CD4-positive, alpha-beta memory T cell (primary cell): ENCODE results near the gene RPAP3. TPM values are rescaled to one million over a fixed set of nuclear protein-coding genes. Genes with fewer than 3 reads are reported as not detected.

ENCODE experiments used
- CTCF ChIA-PET: fragments of 350-600 bp; sonication (Branson Sonifier 250); formaldehyde crosslinking; loops from one replicate; lab custom pipeline; 2021; ENCODE audit warnings: inconsistent platforms; ENCODE audit not compliant: partially characterized antibody; lab: Charles Lee
- POLR2A ChIA-PET: fragments of 350-600 bp; sonication (Branson Sonifier 250); formaldehyde crosslinking; loops from one replicate; lab custom pipeline; 2021; ENCODE audit not compliant: partially characterized antibody; lab: Charles Lee
- DNase-seq, 5 donors: peaks; one replicate each; pipeline versions ENCODE4 v3.0.0 to v3.0.0-alpha.2; 2020 to 2022; ENCODE audit warnings: mixed read lengths in 1 of 5
- H3K27ac ChIP-seq: one replicate; pipeline ENCODE4 v1.7.0; 2013; ENCODE audit warnings: low read depth, low read length
- H3K27me3 ChIP-seq: 2 replicates; pipeline ENCODE4 v1.7.0; 2013; ENCODE audit warnings: mild to moderate bottlenecking, low read length, moderate library complexity; ENCODE audit not compliant: insufficient read depth
- H3K36me3 ChIP-seq: 2 replicates; pipeline ENCODE4 v1.7.0; 2013; ENCODE audit warnings: mild to moderate bottlenecking, low read length, moderate library complexity; ENCODE audit not compliant: insufficient read depth
- H3K4me1 ChIP-seq: 2 replicates; pipeline ENCODE4 v1.7.0; 2013; ENCODE audit warnings: mild to moderate bottlenecking, low read length, moderate library complexity; ENCODE audit not compliant: insufficient read depth
- H3K4me3 ChIP-seq, 2 donors: one replicate each; pipeline ENCODE4 v1.7.0; 2013; ENCODE audit warnings: low read length in 2 of 2, mild to moderate bottlenecking in 1 of 2
- H3K9me3 ChIP-seq, 2 donors: one replicate each; pipeline ENCODE4 v1.7.0; 2013; ENCODE audit warnings: low read length in 2 of 2, control low read depth in 1 of 2; ENCODE audit not compliant: control insufficient read depth in 1 of 2
- H3K27ac Mint-ChIP-seq, 7 donors: one replicate each; pipeline ENCODE4 v1.8.0; 2020 to 2021; ENCODE audit warnings: mixed read lengths in 7 of 7, mild to moderate bottlenecking in 6 of 7, inconsistent platforms in 3 of 7, moderate library complexity in 3 of 7
- H3K27me3 Mint-ChIP-seq, 2 donors: one replicate each; pipeline ENCODE4 v1.8.0; 2020 to 2021; ENCODE audit warnings: mixed read lengths in 2 of 2
- H3K36me3 Mint-ChIP-seq, 2 donors: one replicate each; pipeline ENCODE4 v1.8.0; 2020 to 2021; ENCODE audit warnings: mixed read lengths in 2 of 2, inconsistent platforms in 1 of 2, mild to moderate bottlenecking in 1 of 2
- H3K4me1 Mint-ChIP-seq, 4 donors: one replicate each; pipeline ENCODE4 v1.8.0; 2020 to 2021; ENCODE audit warnings: mixed read lengths in 4 of 4, mild to moderate bottlenecking in 1 of 4
- H3K4me3 Mint-ChIP-seq, 8 donors: one replicate each; pipeline ENCODE4 v1.8.0; 2020 to 2021; ENCODE audit warnings: mixed read lengths in 8 of 8, mild to moderate bottlenecking in 7 of 8, moderate library complexity in 6 of 8, inconsistent platforms in 3 of 8
- H3K9me3 Mint-ChIP-seq, 8 donors: one replicate each; pipeline ENCODE4 v1.8.0; 2020 to 2021; ENCODE audit warnings: mixed read lengths in 8 of 8, mild to moderate bottlenecking in 5 of 8, inconsistent platforms in 3 of 8, moderate library complexity in 1 of 8
- intact Hi-C: fragments of 100-400 bp; cut with micrococcal nuclease; formaldehyde crosslinking; loops from one replicate; pipeline ENCODE4 v1.15.1; 2023
- polyA plus RNA-seq, 2 donors: library from polyadenylated mRNA; unstranded; fragments of 300-500 nt; fragmentation: Illumina TruSeq; gene quantifications; one replicate each; pipeline ENCODE4 v1.2.3, GENCODE V29; 2021
- total RNA-seq, 2 experiments: library from RNA; stranded (reverse); gene quantifications; one replicate each; pipeline ENCODE4 v1.2.3, GENCODE V29; 2021

RPAP3 gene
- total and polyA plus RNA-seq, 4 experiments from 2014 or later, result 32.1 to 41.8 (median 37.1) TPM

- Histone ChIP-seq H3K4me1 (peaks cover 18% of the 10 kb centered on the region), H3K4me3 (no peak overlapping the region), H3K9me3 (no peaks in the 10 kb centered on the region), H3K36me3 (no peaks in the 10 kb centered on the region), H3K27me3 (no peaks in the 10 kb centered on the region), H3K27ac (no peak overlapping the region)
- ChIA-PET CTCF (interaction anchor here (0.6 to 16.7 kb wide), 18 partner anchors 9 to 449 kb away, joined by 3 to 318 read pairs (median 5); partner anchors contain the start of genes RAPGEF3, RPAP3 and SLC48A1), POLR2A (interaction anchor here (0.9 to 1.4 kb wide), 7 partner anchors 10 to 123 kb away, joined by 3 to 4 read pairs (median 3); partner anchors contain the start of gene RPAP3)
- Mint-ChIP-seq H3K4me3 (no peak overlapping the region), H3K27ac (peak overlapping the region in 5 of 7 donors; percentile 24 to 77 (median 65)), H3K27me3 (no peaks in the 10 kb centered on the region), H3K4me1 (peaks cover 11 to 24% (median 20%) of the 10 kb centered on the region in 4 donors), H3K36me3 (peaks cover 0 to 9% of the 10 kb centered on the region in 2 donors), H3K9me3 (no peaks in the 10 kb centered on the region)
- peak; percentile 74 to 81 (median 78) for DNase-seq
- intact Hi-C loops, result loop anchor here (1.0 to 10.0 kb wide), 9 partner anchors 9 to 899 kb away; partner anchors contain the start of gene RPAP3
Measured at GRCh38 chr12:47715393-47715876, 9.6 kb upstream of the RPAP3 start.

GRCh38 chr12:47714826-47715386, 9.1 kb upstream of the RPAP3 start:
- DNase-seq, result no peak
- Histone ChIP-seq H3K9me3 (no peaks in the 10 kb centered on the region), H3K4me3 (no peak overlapping the region), H3K36me3 (no peaks in the 10 kb centered on the region), H3K27ac (no peak overlapping the region), H3K4me1 (peaks cover 18% of the 10 kb centered on the region), H3K27me3 (no peaks in the 10 kb centered on the region)
- ChIA-PET POLR2A (interaction anchor here (0.9 to 1.4 kb wide), 6 partner anchors 9 to 117 kb away, joined by 3 to 4 read pairs (median 3); partner anchors contain the start of gene RPAP3), CTCF (interaction anchor here (0.6 to 16.7 kb wide), 15 partner anchors 9 to 451 kb away, joined by 3 to 318 read pairs (median 6); partner anchors contain the start of genes RAPGEF3, RPAP3 and SLC48A1)
- no peak overlapping the region for H3K4me3 Mint-ChIP-seq
- H3K4me1 Mint-ChIP-seq, result peaks cover 11 to 24% (median 20%) of the 10 kb centered on the region in 4 donors
- intact Hi-C loops, result loop anchor here (1.0 to 10.0 kb wide), 9 partner anchors 9 to 900 kb away; partner anchors contain the start of gene RPAP3
- peak overlapping the region in 3 of 7 donors; percentile 24 to 77 (median 65) for H3K27ac Mint-ChIP-seq
- H3K36me3 Mint-ChIP-seq, result peaks cover 0 to 9% of the 10 kb centered on the region in 2 donors
- no peaks in the 10 kb centered on the region for H3K9me3 Mint-ChIP-seq
- H3K27me3 Mint-ChIP-seq, result no peaks in the 10 kb centered on the region

DNA sequence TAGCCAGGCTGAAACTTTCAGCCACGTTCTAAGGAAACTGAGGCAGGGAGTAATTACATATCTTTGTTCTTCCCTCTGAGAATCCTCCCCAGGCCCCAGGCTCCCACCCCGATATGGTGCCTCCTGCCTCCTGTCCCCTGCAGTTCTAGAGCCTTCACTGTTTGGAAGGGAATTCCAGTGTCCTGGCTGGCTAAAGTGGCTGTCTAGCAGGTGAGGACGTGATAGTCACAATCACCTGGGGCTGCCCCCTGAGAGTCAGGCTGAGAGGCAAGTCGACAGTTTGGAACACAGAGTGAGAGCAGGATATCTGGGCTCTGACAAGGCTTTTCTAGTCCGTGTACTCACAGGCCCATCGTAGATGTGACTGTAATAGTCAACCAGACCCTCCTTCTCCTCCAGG, 6.3 kb upstream of the RPAP3 start:
- peak overlapping the region in 1 of 7 donors; percentile 25 for H3K27ac Mint-ChIP-seq
- peaks cover 13 to 33% (median 24%) of the 10 kb centered on the region in 4 donors for H3K4me1 Mint-ChIP-seq
- H3K4me3 ChIP-seq, result no peak overlapping the region

GRCh38 chr12:47711448-47711847, 5.6 kb upstream of the RPAP3 start:
- DNase-seq, result no peak
- Mint-ChIP-seq H3K9me3 (peaks cover 0 to 2% (median 0%) of the 10 kb centered on the region in 8 donors), H3K27ac (no peak overlapping the region), H3K4me1 (peaks cover 18 to 34% (median 28%) of the 10 kb centered on the region in 4 donors), H3K36me3 (peaks cover 0 to 1% of the 10 kb centered on the region in 2 donors), H3K4me3 (no peak overlapping the region), H3K27me3 (no peaks in the 10 kb centered on the region)
- Histone ChIP-seq H3K9me3 (no peaks in the 10 kb centered on the region), H3K27ac (no peak overlapping the region), H3K4me1 (peaks cover 34% of the 10 kb centered on the region), H3K4me3 (no peak overlapping the region), H3K36me3 (no peaks in the 10 kb centered on the region), H3K27me3 (no peaks in the 10 kb centered on the region)
- ChIA-PET CTCF (interaction anchor here (2.9 to 16.7 kb wide), 3 partner anchors 32 to 124 kb away, joined by 26 to 318 read pairs (median 185); partner anchors contain the start of gene SLC48A1), POLR2A (no interaction called here)
- intact Hi-C loops, result loop anchor here (10.0 kb wide), 1 partner anchor 903 kb away; no protein-coding TSS in a partner anchor

More for the DNA sequence above, 6.3 kb upstream of the RPAP3 start:
- Histone ChIP-seq H3K27ac (no peak overlapping the region), H3K9me3 (no peaks in the 10 kb centered on the region), H3K4me1 (peaks cover 30% of the 10 kb centered on the region), H3K36me3 (no peaks in the 10 kb centered on the region), H3K27me3 (no peaks in the 10 kb centered on the region)
- no peaks in the 10 kb centered on the region for H3K27me3 Mint-ChIP-seq
- POLR2A ChIA-PET, result no interaction called here
- H3K9me3 Mint-ChIP-seq, result no peaks in the 10 kb centered on the region
- CTCF ChIA-PET, result interaction anchor here (0.6 to 16.7 kb wide), 3 partner anchors 31 to 123 kb away, joined by 3 to 318 read pairs (median 185); partner anchors contain the start of gene SLC48A1
- no peak overlapping the region for H3K4me3 Mint-ChIP-seq
- intact Hi-C loops, result loop anchor here (10.0 kb wide), 1 partner anchor 903 kb away; no protein-coding TSS in a partner anchor
- H3K36me3 Mint-ChIP-seq, result no peaks in the 10 kb centered on the region
- DNase-seq, result no peak

- no peaks in the 10 kb centered on the region for H3K36me3 ChIP-seq
- H3K27ac ChIP-seq, result no peak overlapping the region
- no peaks in the 10 kb centered on the region for H3K27me3 ChIP-seq
- intact Hi-C loops, result loop anchor here (10.0 kb wide), 1 partner anchor 905 kb away; no protein-coding TSS in a partner anchor
- peaks cover 30% of the 10 kb centered on the region for H3K4me1 ChIP-seq
- no peaks in the 10 kb centered on the region for H3K9me3 ChIP-seq
- POLR2A ChIA-PET, result interaction anchor here (0.6 to 1.6 kb wide), 3 partner anchors 100 to 473 kb away, joined by 3 to 5 read pairs (median 3); no protein-coding TSS in a partner anchor
- H3K4me3 Mint-ChIP-seq, result no peak overlapping the region
- peaks cover 17 to 40% (median 26%) of the 10 kb centered on the region in 4 donors for H3K4me1 Mint-ChIP-seq
- no peak overlapping the region for H3K4me3 ChIP-seq
- no peaks in the 10 kb centered on the region for H3K27me3 Mint-ChIP-seq
- peaks cover 0 to 9% of the 10 kb centered on the region in 2 donors for H3K36me3 Mint-ChIP-seq
- peaks cover 0 to 2% (median 0%) of the 10 kb centered on the region in 8 donors for H3K9me3 Mint-ChIP-seq
- no peak overlapping the region for H3K27ac Mint-ChIP-seq
- no peak for DNase-seq
- CTCF ChIA-PET, result interaction anchor here (1.0 to 16.7 kb wide), 4 partner anchors 8 to 125 kb away, joined by 3 to 318 read pairs (median 106); partner anchors contain the start of gene SLC48A1
Measured at GRCh38 chr12:47710278-47710677, 4.4 kb upstream of the RPAP3 start.

DNA sequence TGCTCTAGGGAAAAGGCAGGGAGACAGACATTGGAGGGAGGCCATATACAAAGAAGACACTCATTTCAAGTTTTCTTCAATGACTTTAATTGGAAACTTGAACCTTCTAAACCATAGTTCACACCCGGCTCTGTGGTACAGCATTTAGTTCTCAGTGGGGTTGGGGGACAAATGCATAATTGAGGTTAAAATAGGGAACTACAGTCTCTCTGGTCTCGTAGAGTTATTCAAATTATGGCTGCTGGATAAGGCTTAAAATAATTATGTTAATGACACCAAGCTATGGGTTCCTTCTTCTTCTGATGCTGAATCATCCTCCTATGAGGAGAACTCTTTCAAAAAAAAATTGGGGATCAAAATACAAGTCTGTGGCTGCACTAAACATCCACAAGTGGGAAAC, 3.8 kb upstream of the RPAP3 start:
- Mint-ChIP-seq H3K27ac (peak overlapping the region in 2 of 7 donors; percentile 26 to 37), H3K4me3 (no peak overlapping the region), H3K27me3 (no peaks in the 10 kb centered on the region), H3K9me3 (peaks cover 0 to 2% (median 0%) of the 10 kb centered on the region in 8 donors), H3K36me3 (peaks cover 0 to 15% of the 10 kb centered on the region in 2 donors), H3K4me1 (peaks cover 22 to 43% (median 29%) of the 10 kb centered on the region in 4 donors)
- intact Hi-C loops, result loop anchor here (5.0 to 10.0 kb wide), 2 partner anchors 253 to 905 kb away; partner anchors contain the start of gene TMEM106C
- no peak overlapping the region for H3K4me3 ChIP-seq
- CTCF ChIA-PET, result interaction anchor here (1.0 to 16.7 kb wide), 4 partner anchors 9 to 126 kb away, joined by 3 to 318 read pairs (median 106); partner anchors contain the start of gene SLC48A1
- H3K9me3 ChIP-seq, result no peaks in the 10 kb centered on the region
- no peaks in the 10 kb centered on the region for H3K27me3 ChIP-seq
- H3K4me1 ChIP-seq, result peaks cover 36% of the 10 kb centered on the region
- H3K27ac ChIP-seq, result no peak overlapping the region
- POLR2A ChIA-PET, result interaction anchor here (1.6 kb wide), 1 partner anchor 124 kb away, joined by 5 read pairs; no protein-coding TSS in a partner anchor
- no peaks in the 10 kb centered on the region for H3K36me3 ChIP-seq
- no peak for DNase-seq
